ENCODE measurements around the gene OSBPL7. TPM values are rescaled to one million over a fixed set of nuclear protein-coding genes. Genes with fewer than 3 reads are reported as not detected.

The OSBPL7 gene
- total RNA-seq, 1 donor from 2014 or later, result 14.4 TPM

DNA sequence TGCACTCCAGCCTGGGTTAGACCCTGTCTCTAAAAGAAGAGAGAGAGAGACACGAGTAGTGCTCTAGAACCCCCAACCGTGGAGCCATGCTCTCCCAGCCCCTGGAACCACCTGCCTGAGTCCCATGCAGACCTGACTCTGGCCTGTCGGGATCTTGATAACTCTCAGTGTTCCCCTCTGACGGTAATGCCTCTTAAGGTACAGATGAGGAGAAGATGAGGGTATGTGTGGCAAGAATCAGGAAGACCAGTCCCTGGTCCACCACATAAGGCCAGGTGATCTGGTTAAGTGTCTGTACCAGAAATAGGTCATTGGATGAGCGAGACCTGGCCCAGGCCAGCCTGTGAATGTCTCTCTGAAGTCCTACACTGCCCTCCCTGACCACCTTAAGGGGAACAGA, 18.4 kb downstream of the OSBPL7 start:
- no peak overlapping the region for H3K4me3 ChIP-seq
- intact Hi-C loops (cut with DNase I), result no loop called here
- H3K9me3 ChIP-seq, result no peaks in the 10 kb centered on the region
- ATAC-seq, result no peak
- H3K4me1 ChIP-seq, result no peaks in the 10 kb centered on the region
- peaks cover 19% of the 10 kb centered on the region for H3K36me3 ChIP-seq
- H3K27ac ChIP-seq, result no peak overlapping the region
- H3K27me3 ChIP-seq, result no peaks in the 10 kb centered on the region
- DNase-seq, result no peak
- TF ChIP-seq, protein P1, sequence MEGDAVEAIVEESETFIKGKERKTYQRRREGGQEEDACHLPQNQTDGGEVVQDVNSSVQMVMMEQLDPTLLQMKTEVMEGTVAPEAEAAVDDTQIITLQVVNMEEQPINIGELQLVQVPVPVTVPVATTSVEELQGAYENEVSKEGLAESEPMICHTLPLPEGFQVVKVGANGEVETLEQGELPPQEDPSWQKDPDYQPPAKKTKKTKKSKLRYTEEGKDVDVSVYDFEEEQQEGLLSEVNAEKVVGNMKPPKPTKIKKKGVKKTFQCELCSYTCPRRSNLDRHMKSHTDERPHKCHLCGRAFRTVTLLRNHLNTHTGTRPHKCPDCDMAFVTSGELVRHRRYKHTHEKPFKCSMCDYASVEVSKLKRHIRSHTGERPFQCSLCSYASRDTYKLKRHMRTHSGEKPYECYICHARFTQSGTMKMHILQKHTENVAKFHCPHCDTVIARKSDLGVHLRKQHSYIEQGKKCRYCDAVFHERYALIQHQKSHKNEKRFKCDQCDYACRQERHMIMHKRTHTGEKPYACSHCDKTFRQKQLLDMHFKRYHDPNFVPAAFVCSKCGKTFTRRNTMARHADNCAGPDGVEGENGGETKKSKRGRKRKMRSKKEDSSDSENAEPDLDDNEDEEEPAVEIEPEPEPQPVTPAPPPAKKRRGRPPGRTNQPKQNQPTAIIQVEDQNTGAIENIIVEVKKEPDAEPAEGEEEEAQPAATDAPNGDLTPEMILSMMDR (IDR thresholded peaks at IDR 0.05), result no peak

DNA sequence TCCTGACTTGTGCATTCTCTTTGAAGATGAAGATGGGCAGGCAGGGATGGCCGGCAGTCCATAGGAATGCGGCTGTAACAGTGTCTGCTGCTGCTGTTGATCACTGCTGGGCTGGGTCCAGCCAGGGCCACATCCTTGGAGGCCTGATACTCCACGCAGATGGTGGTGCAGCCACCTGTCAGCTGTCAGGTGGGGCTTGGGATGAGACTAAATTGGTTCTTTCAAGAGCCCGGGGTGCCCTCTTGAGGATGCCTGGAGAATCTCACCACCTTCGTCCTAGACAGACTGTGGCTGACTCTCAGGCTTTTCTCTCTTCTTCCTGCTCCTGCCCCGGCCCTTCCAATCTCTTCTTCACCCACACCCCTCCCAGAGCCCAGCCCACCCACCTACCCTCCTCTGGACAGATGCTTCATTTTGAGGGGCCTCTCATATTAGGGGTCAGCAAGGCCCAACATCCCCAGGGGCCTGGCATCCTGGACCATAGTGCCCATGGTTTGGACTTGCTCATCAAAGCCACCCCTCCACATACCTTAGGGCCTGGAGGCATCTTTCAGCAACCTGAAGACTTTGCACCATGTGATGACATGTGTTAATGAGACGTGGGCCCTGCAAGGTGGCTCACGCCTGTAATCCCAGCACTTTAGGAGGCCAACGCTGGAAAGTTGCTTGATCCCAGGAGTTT, 19.1 kb downstream of the OSBPL7 start:
- Histone ChIP-seq H3K4me3 (no peak overlapping the region), H3K27me3 (no peaks in the 10 kb centered on the region), H3K4me1 (no peaks in the 10 kb centered on the region), H3K27ac (no peak overlapping the region), H3K36me3 (peaks cover 12% of the 10 kb centered on the region), H3K9me3 (no peaks in the 10 kb centered on the region)
- intact Hi-C loops (cut with DNase I), result no loop called here
- DNase-seq (no peak), ATAC-seq (peak; percentile 67)
- TF ChIP-seq, protein P1 (IDR thresholded peaks at IDR 0.05), result peak; percentile 49

DNA sequence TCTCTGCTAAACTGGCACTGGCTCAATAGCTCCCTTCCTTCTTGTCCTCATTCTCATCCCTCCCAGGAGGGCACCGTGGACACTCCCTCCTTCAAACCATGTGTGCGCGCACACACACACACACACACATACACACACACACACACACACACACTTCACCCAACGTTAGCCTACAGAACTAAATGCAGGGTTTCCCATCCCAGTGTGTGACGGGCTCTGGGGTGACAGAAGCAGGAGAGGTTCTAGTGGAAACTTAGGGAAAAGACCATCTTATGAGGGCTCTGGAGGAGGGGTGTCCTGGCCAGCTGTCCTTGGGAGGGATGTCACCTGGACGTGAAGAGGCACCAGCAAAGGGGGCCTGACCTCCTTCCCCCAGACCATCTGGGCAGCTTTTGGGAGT, 19.7 kb downstream of the OSBPL7 start:
- ATAC-seq (no peak), DNase-seq (no peak)
- Histone ChIP-seq H3K27ac (no peak overlapping the region), H3K27me3 (no peaks in the 10 kb centered on the region), H3K4me1 (no peaks in the 10 kb centered on the region), H3K9me3 (no peaks in the 10 kb centered on the region), H3K36me3 (peaks cover 6% of the 10 kb centered on the region), H3K4me3 (no peak overlapping the region)
- intact Hi-C loops (cut with DNase I), result no loop called here
- TF ChIP-seq, protein P1 (IDR thresholded peaks at IDR 0.05), result no peak

DNA sequence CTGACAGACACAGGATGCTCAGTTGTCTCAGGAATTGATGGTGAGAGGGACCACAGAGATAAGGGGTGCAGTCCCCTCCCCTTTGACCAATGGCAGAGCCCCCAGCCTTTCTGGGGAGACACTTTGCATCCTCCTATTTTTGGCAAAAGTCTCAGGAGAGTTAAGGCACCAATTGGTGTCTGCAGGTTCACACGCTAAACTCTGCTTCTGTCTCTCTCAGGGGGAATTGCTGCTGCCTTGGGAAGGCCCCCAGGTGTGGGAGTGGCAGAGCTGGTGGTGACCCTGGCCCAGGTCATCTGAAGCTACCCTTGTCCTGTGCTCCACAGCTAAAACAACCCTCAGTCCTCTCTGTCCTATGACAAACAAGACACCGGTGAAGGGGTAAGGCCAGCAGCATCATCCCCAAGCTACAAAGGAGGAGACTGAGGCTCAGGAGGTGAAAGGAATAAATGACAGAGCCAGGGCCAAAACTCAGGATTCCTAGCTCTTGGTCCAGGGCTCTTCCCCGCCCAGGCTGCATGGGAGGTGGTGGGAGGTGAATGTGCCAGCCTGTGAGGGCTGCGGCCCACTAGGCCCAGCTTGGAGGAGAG, 20.3 kb downstream of the OSBPL7 start:
- H3K27ac ChIP-seq, result no peak overlapping the region
- no peaks in the 10 kb centered on the region for H3K4me1 ChIP-seq
- ATAC-seq (no peak), DNase-seq (no peak)
- no peaks in the 10 kb centered on the region for H3K36me3 ChIP-seq
- intact Hi-C loops (cut with DNase I), result no loop called here
- TF ChIP-seq, protein P1 (IDR thresholded peaks at IDR 0.05), result no peak
- H3K9me3 ChIP-seq, result no peaks in the 10 kb centered on the region
- no peak overlapping the region for H3K4me3 ChIP-seq
- no peaks in the 10 kb centered on the region for H3K27me3 ChIP-seq

DNA sequence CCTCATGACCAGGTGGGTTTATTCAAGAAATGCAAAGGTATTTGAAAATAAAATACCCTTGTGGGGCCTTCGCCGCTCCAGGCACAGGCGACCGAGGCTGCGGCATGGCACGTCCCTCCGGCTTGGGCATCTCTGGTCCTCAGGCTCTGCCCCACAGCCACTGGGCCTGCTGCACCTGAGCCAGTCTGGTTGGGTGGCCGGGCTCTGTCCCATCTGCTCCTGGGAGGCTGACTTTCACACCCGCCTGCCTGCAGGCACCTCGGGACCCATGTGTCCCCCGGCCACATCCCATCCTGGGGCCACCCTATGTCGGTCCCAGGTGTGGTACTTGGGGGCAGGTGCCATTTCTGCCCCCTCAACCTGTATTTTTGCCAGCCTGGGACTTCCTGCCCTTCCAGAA, 20.9 kb downstream of the OSBPL7 start:
- Histone ChIP-seq H3K9me3 (no peaks in the 10 kb centered on the region), H3K27ac (no peak overlapping the region), H3K4me1 (no peaks in the 10 kb centered on the region), H3K4me3 (no peak overlapping the region), H3K27me3 (no peaks in the 10 kb centered on the region), H3K36me3 (no peaks in the 10 kb centered on the region)
- intact Hi-C loops (cut with DNase I), result no loop called here
- ATAC-seq, result peak; percentile 17
- DNase-seq, result no peak
- TF ChIP-seq, protein P1 (IDR thresholded peaks at IDR 0.05), result no peak
